GOT3 (cell line): ENCODE measurements around the gene IPPK.
"Not testable (repeated sequence)": the region's sequence is repeated elsewhere in the genome, so short reads cannot be mapped to it uniquely, and the experiment has no call there.

Source experiments
- DNase-seq: peaks from one replicate; lab custom pipeline; 2025; ENCODE audit warnings: mixed read lengths; lab: John Stamatoyannopoulos, UW

The IPPK gene

GRCh38 chr9:92638621-92639101 is 31.3 kb downstream of the IPPK start:
- DNase-seq = no peak

- DNase-seq = no peak
Observed at GRCh38 chr9:92637886-92638620, 31.9 kb downstream of the IPPK start.

DNA sequence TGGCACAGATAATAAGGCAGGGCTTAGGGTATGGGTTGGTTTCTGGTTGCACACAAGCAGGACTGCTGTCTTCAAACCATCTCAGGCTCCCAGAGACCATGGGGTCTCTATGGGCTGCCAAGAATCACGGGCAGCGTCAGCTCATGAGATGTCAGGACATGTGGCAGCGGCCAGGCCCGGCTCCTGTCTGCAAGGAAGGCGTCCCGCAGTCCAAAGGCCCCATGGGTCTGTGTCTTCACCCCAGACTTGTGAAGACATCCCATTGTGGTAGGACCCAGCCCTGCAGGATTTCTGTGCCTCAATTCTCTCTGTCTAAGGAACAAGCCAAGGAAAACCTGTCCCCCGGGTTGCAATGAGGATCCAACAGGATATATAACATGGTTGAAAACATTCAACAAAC is 32.6 kb downstream of the IPPK start:
- DNase-seq = no peak

GRCh38 chr9:92636627-92637026 is 33.3 kb downstream of the IPPK start:
- DNase-seq = no peak

- DNase-seq = no peak
Observed at GRCh38 chr9:92635760-92636159, 34.2 kb downstream of the IPPK start.

GRCh38 chr9:92634712-92635605 is 35.0 kb downstream of the IPPK start:
- DNase-seq = no peak

GRCh38 chr9:92633614-92634278 is 36.2 kb downstream of the IPPK start:
- no peak for DNase-seq

DNA sequence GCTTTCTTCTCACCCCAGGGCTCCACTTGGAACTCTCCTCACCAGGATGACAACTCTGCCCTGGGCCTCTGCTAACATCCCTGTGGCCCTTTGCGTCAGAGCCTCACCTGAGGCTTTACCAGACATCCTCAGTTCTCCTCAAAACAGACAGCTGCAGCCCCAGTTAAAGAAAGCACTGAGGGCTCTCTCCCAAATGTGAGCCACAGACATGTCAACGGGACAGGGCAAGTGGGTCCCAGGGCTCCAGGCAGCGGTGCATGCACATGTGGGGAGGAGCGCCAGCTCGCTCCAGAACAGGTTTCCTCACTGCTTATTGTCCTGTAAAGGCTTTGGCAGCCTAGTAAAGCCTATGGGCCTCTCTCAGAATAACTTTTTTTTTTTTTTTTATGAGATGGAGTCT is 37.3 kb downstream of the IPPK start:
- no peak for DNase-seq

- DNase-seq = no peak
Observed at GRCh38 chr9:92631452-92632343, 38.2 kb downstream of the IPPK start.

- no peak for DNase-seq
Observed at GRCh38 chr9:92627651-92628050, 42.3 kb downstream of the IPPK start.

DNA sequence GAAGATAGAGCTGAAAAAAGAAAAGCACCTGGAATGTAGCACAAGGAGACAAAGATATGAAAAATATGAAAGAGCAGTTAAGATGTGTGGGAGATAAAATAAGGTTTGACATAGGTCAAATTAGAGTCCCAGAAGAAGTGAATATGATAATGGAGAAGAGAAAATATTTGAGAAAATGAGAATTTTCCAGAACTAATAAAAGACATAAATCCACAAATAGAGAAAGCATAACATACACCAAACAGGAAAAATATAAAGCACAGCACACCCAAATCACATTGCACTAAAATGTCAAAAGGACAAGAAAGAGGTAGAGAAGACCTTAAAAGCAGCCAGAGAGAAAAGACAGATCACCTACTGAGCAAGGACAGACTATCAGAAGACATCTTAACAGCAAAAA is 43.4 kb downstream of the IPPK start:
- no peak for DNase-seq

- not testable (repeated sequence) for DNase-seq
Observed at GRCh38 chr9:92623936-92624335, 46.0 kb downstream of the IPPK start.

DNA sequence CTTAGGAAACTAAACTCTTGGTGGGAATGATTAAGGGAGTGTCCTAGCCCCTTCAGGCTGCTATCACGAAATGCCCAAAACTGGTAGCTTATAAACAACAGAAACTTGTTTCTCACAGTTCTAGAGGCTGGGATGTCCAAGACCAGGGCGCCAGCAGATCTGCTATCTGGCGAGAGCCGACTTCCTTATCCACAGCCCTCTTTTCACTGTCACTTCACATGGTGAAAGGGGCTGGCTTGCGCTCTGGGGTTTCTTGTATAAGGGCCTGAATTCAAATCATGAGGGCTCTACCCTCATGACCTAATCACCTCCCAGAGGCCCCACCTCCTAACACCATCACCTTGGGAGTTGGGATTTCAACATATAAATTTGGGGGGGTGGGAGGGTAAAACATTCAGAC is 49.1 kb downstream of the IPPK start:
- DNase-seq = no peak

DNA sequence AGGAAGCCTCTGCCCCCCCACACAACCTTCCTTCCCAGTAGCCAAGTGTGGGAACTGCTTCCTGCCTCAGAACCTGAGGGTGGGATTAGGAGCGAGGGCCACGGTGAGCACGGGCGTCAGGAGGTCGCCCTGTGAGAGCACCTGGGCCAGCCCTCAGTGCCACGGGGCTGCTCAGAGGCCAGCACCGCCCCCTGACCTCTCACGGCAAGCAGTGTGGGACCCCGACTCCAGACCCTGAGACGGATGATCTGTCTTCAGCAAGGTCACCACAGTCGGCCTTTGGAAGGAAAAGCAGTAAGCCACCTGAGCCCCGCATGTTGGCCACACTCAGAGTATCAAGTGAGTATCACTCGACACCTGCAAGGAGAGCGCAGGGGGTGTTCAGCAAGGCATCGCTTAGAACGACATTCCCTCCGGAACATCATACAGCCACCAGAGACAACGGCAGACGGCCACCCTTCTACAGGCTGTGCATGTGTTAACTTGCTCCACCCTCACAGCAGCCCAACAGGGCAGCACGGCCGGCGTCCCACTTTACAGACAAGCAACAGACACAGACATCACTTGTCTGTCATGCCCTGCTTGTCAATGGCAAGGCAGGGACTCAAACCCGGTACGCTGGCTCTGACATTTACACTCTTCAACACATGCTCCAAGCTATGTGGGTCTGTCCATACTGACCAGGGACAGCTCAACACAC is 50.2 kb downstream of the IPPK start:
- no peak for DNase-seq

- no peak for DNase-seq
Observed at GRCh38 chr9:92618633-92619225, 51.2 kb downstream of the IPPK start.

DNA sequence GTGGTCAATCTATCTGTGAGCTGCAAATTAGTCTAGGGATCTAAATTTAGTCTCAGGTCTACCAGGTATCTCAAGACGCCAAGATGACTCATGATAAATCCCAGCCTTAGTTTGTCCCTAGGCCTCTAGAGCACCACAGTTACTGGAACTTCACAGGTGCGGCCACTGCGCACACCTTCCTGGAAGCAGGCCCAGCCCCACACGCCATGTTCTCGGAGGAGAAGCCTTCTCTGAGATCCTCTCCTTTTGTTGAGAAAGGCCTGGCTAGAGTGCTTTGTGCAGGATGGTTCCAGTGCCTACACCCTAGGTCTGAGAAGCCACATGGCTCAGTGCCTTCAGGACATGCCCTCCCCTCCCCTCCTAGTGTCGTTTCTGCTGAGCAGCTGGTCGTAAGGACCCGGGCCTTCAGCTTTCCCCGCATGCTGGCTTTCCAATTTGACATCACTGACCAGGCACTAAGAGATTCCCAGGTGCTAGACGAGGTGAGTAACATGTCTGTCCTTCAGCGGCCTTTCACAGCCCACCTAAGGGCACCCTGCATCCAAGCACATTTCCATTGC is 51.9 kb downstream of the IPPK start:
- no peak for DNase-seq

- DNase-seq = no peak
Observed at GRCh38 chr9:92617195-92617813, 52.6 kb downstream of the IPPK start.

- DNase-seq = no peak
Observed at GRCh38 chr9:92616655-92617111, 53.2 kb downstream of the IPPK start.

GRCh38 chr9:92616199-92616641 is 53.7 kb downstream of the IPPK start:
- DNase-seq = no peak

GRCh38 chr9:92615790-92616189 is 54.1 kb downstream of the IPPK start:
- no peak for DNase-seq
